Neural cell (in vitro differentiated cells): Measurements from ENCODE around the gene G6PD. TPM values are rescaled to one million over a fixed set of nuclear protein-coding genes. Genes with fewer than 3 reads are reported as not detected.

ENCODE experiments used
- H2AFZ ChIP-seq: fragments of 200-600, 300-800 bp; sonication (generic), shearing (Covaris generic); 2 replicates; pipeline ENCODE4 v1.6.0; 2014; ENCODE audit warnings: low read depth, mild to moderate bottlenecking, antibody characterized with exemption, low read length, moderate library complexity
- H3F3A ChIP-seq: fragments of 200-600 bp; shearing (Covaris generic); 2 replicates; pipeline ENCODE4 v1.6.1; 2016; ENCODE audit warnings: mild to moderate bottlenecking, moderate library complexity, mixed read lengths, antibody characterized with exemption, low read length; ENCODE audit not compliant: insufficient read depth, poor library complexity, severe bottlenecking
- H3K27ac ChIP-seq: fragments of 200-600, 300-800 bp; sonication (generic), shearing (Covaris generic); 2 replicates; pipeline ENCODE4 v1.5.1; 2014; ENCODE audit warnings: mild to moderate bottlenecking, low read length, moderate library complexity
- H3K27me3 ChIP-seq: fragments of 300-800, 200-600 bp; sonication (generic), shearing (Covaris generic); 2 replicates; pipeline ENCODE4 v1.6.0; 2014; ENCODE audit warnings: mild to moderate bottlenecking, low read depth, low read length, moderate library complexity; ENCODE audit not compliant: insufficient read depth
- H3K36me3 ChIP-seq: fragments of 300-800, 200-600 bp; sonication (generic), shearing (Covaris generic); 2 replicates; pipeline ENCODE4 v1.5.1; 2014; ENCODE audit warnings: mild to moderate bottlenecking, antibody characterized with exemption, low read length, moderate library complexity; ENCODE audit not compliant: insufficient read depth
- H3K4me2 ChIP-seq: fragments of 300-800, 200-600 bp; sonication (generic), shearing (Covaris generic); 2 replicates; pipeline ENCODE4 v1.6.0; 2014; ENCODE audit warnings: mild to moderate bottlenecking, low read length
- H3K4me3 ChIP-seq: fragments of 300-800, 200-600 bp; sonication (generic), shearing (Covaris generic); 2 replicates; pipeline ENCODE4 v1.5.1; 2014; ENCODE audit warnings: mild to moderate bottlenecking, low read length, moderate library complexity
- H3K79me2 ChIP-seq: fragments of 200-600 bp; shearing (Covaris generic); replicated peaks from 2 replicates; pipeline ENCODE4 v1.6.0; 2014; ENCODE audit warnings: mild to moderate bottlenecking, low read length, moderate library complexity; ENCODE audit not compliant: insufficient read depth
- H3K9ac ChIP-seq: fragments of 300-800, 200-600 bp; sonication (generic), shearing (Covaris generic); 2 replicates; pipeline ENCODE4 v1.6.1; 2016; ENCODE audit warnings: mild to moderate bottlenecking, low read length, mixed read lengths
- H3K9me2 ChIP-seq: fragments of 200-600 bp; shearing (Covaris generic); 2 replicates; pipeline ENCODE4 v1.6.1; 2016; ENCODE audit warnings: mild to moderate bottlenecking, low read length, mixed read lengths; ENCODE audit not compliant: insufficient read depth
- H3K9me3 ChIP-seq: fragments of 200-600, 300-800 bp; sonication (generic), shearing (Covaris generic); 2 replicates; pipeline ENCODE4 v1.6.1; 2016; ENCODE audit warnings: mild to moderate bottlenecking, mixed run types, low read length, moderate library complexity, mixed read lengths
- H4K20me1 ChIP-seq: fragments of 200-600 bp; shearing (Covaris generic); 2 replicates; pipeline ENCODE4 v1.6.1; 2016; ENCODE audit warnings: mild to moderate bottlenecking, mixed run types; ENCODE audit not compliant: insufficient read depth
- CTCF ChIP-seq: fragments of 450-650 bp; IDR thresholded peaks from 2 replicates; pipeline ENCODE4 v1.5.1; 2014; ENCODE audit warnings: antibody characterized with exemption, mild to moderate bottlenecking, moderate library complexity; ENCODE audit not compliant: poor library complexity, severe bottlenecking
- EP300 ChIP-seq: fragments of 450-650 bp; conservative IDR thresholded peaks from 2 replicates; pipeline ENCODE4 v1.6.1; 2014; ENCODE audit warnings: antibody characterized with exemption, mild to moderate bottlenecking, moderate library complexity; ENCODE audit not compliant: poor library complexity, severe bottlenecking
- EZH2 ChIP-seq: fragments of 200-600, 300-800 bp; shearing (Covaris generic), sonication (generic); IDR thresholded peaks from 2 replicates; pipeline ENCODE4 v1.6.1; 2014; ENCODE audit warnings: antibody characterized with exemption, low read length, borderline replicate concordance, mild to moderate bottlenecking; ENCODE audit not compliant: insufficient read depth, poor library complexity, severe bottlenecking
- MXI1 ChIP-seq: fragments of 450-650 bp; conservative IDR thresholded peaks from 2 replicates; pipeline ENCODE4 v1.6.1; 2014; ENCODE audit warnings: antibody characterized with exemption, mild to moderate bottlenecking; ENCODE audit not compliant: poor library complexity, severe bottlenecking
- POLR2AphosphoS5 ChIP-seq: IDR thresholded peaks from 2 replicates; pipeline ENCODE4 v1.6.1; 2012
- RAD21 ChIP-seq: fragments of 450-650 bp; conservative IDR thresholded peaks from 2 replicates; pipeline ENCODE4 v1.6.1; 2014; ENCODE audit warnings: antibody characterized with exemption, mild to moderate bottlenecking, moderate library complexity
- REST ChIP-seq: IDR thresholded peaks from 2 replicates; pipeline ENCODE4 v1.6.1; 2012; ENCODE audit warnings: borderline replicate concordance
- SMC3 ChIP-seq: fragments of 450-650 bp; conservative IDR thresholded peaks from 2 replicates; pipeline ENCODE4 v1.6.1; 2014; ENCODE audit warnings: antibody characterized with exemption, mild to moderate bottlenecking, moderate library complexity; ENCODE audit not compliant: poor library complexity
- TAF1 ChIP-seq: IDR thresholded peaks from 2 replicates; pipeline ENCODE4 v1.6.1; 2012; ENCODE audit warnings: low read depth
- polyA plus RNA-seq: library from polyadenylated mRNA; depleted of rRNA; stranded (reverse); fragments of >200 nt; gene quantifications from 2 replicates; pipeline ENCODE4 v1.2.3, GENCODE V29; 2014

G6PD gene
- polyA plus RNA-seq, 1 donor from 2014 or later, result 18.8 TPM

GRCh38 chrX:154529206-154529612 lies 17.4 kb downstream of the G6PD start:
- H3F3A ChIP-seq, result no peaks in the 10 kb centered on the region
- H3K4me2 ChIP-seq, result no peak overlapping the region
- no peaks in the 10 kb centered on the region for H3K36me3 ChIP-seq
- no peak overlapping the region for H3K4me3 ChIP-seq
- no peak overlapping the region for H3K9ac ChIP-seq
- no peak overlapping the region for H3K27ac ChIP-seq
- no peak overlapping the region for H2AFZ ChIP-seq
- H3K9me2 ChIP-seq, result no peaks in the 10 kb centered on the region
- no peaks in the 10 kb centered on the region for H3K79me2 ChIP-seq
- no peaks in the 10 kb centered on the region for H3K27me3 ChIP-seq
- TF ChIP-seq EP300 (no peak), POLR2AphosphoS5 (no peak), REST (no peak), SMC3 (no peak), TAF1 (no peak), RAD21 (no peak), EZH2 (no peak), MXI1 (no peak), CTCF (no peak)
- no peaks in the 10 kb centered on the region for H4K20me1 ChIP-seq
- H3K9me3 ChIP-seq, result no peaks in the 10 kb centered on the region

GRCh38 chrX:154526901-154527675 lies 19.6 kb downstream of the G6PD start:
- Histone ChIP-seq H3F3A (no peaks in the 10 kb centered on the region), H3K36me3 (no peaks in the 10 kb centered on the region), H3K9me2 (no peaks in the 10 kb centered on the region), H3K27ac (peak overlapping the region; percentile 63), H3K4me3 (peak overlapping the region; percentile 47), H4K20me1 (no peaks in the 10 kb centered on the region), H3K79me2 (no peaks in the 10 kb centered on the region), H2AFZ (peak overlapping the region; percentile 45), H3K27me3 (no peaks in the 10 kb centered on the region), H3K9ac (peak overlapping the region; percentile 59), H3K4me2 (no peak overlapping the region), H3K9me3 (no peaks in the 10 kb centered on the region)
- TF ChIP-seq POLR2AphosphoS5, result peak; percentile 46
- TF ChIP-seq SMC3, result peak; percentile 43
- TF ChIP-seq REST, result peak; percentile 31
- TF ChIP-seq RAD21, result peak; percentile 43
- TF ChIP-seq TAF1, result no peak
- peak; percentile 68 for TF ChIP-seq CTCF
- no peak for TF ChIP-seq EP300
